K562 (cell line): ENCODE measurements around the gene ARMC12. TPM values are rescaled to one million over a fixed set of nuclear protein-coding genes. Genes with fewer than 3 reads are reported as not detected.
A peak's percentile ranks its signal among the peaks of the same experiment; 100 is the strongest.

Experiments used
- ARID1B ChIP-seq: fragments of 450-650 bp; IDR thresholded peaks from 2 replicates; pipeline ENCODE4 v1.6.1; 2016; ENCODE audit warnings: antibody characterized with exemption, mild to moderate bottlenecking, inconsistent platforms
- ARID2 ChIP-seq: fragments of 450-650 bp; IDR thresholded peaks from 2 replicates; pipeline ENCODE4 v1.6.1; 2017; ENCODE audit warnings: antibody characterized with exemption, mild to moderate bottlenecking
- ARNT ChIP-seq, 2 experiments: fragments of 450-650 bp; IDR thresholded peaks; 2 replicates each; pipeline ENCODE4 v1.6.1; 2016; ENCODE audit warnings: mild to moderate bottlenecking in 1 of 2
- BCOR ChIP-seq: fragments of 450-650 bp; IDR thresholded peaks from 2 replicates; pipeline ENCODE4 v1.6.1; 2016
- BDP1 ChIP-seq: IDR thresholded peaks from 3 replicates; pipeline ENCODE4 v1.6.1; 2011; ENCODE audit not compliant: insufficient read length, insufficient read depth
- BHLHE40 ChIP-seq: IDR thresholded peaks from 2 replicates; pipeline ENCODE4 v1.6.1; 2011; ENCODE audit warnings: low read length, improper control_type of control experiment
- BRD9 ChIP-seq: fragments of 450-650 bp; IDR thresholded peaks from 2 replicates; pipeline ENCODE4 v1.6.1; 2018; ENCODE audit warnings: low read depth; ENCODE audit not compliant: partially characterized antibody
- HDAC3 ChIP-seq: fragments of 450-650 bp; IDR thresholded peaks from 2 replicates; pipeline ENCODE4 v1.6.1; 2018; ENCODE audit warnings: borderline replicate concordance, mild to moderate bottlenecking, moderate library complexity; ENCODE audit not compliant: partially characterized antibody
- ID3 ChIP-seq, 2 experiments: fragments of 250-450 bp in 1 of 2; fragments of 450-650 bp in 1 of 2; sonication (Bioruptor Pico) in 1 of 2; IDR thresholded peaks; 2 replicates each; pipeline versions ENCODE4 v1.6.1 to v1.8.0; 2016 to 2021; ENCODE audit warnings: mild to moderate bottlenecking in 2 of 2, moderate library complexity in 2 of 2, missing compliant biosample characterization in 1 of 2, missing genetic modification characterization in 1 of 2
- L3MBTL2 ChIP-seq: fragments of 450-650 bp; IDR thresholded peaks from 2 replicates; pipeline ENCODE4 v1.6.1; 2016; ENCODE audit warnings: mild to moderate bottlenecking, moderate library complexity
- MAFG ChIP-seq: fragments of 450-650 bp; conservative IDR thresholded peaks from 2 replicates; pipeline ENCODE4 v1.6.1; 2016; ENCODE audit warnings: missing genetic modification characterization, missing compliant biosample characterization
- MYC ChIP-seq, 2 experiments: fragments of 250-450 bp in 1 of 2; sonication (Bioruptor Pico) in 1 of 2; IDR thresholded peaks; 2 replicates each; pipeline versions ENCODE4 v1.5.1 to v1.6.1; 2012 to 2021; ENCODE audit warnings: low read depth in 2 of 2, borderline replicate concordance in 1 of 2, improper control_type of control experiment in 1 of 2, low read length in 1 of 2, mild to moderate bottlenecking in 1 of 2, moderate library complexity in 1 of 2
- NFRKB ChIP-seq: fragments of 450-650 bp; IDR thresholded peaks from 2 replicates; pipeline ENCODE4 v1.6.1; 2016; ENCODE audit warnings: low read depth
- POLR2A ChIP-seq: fragments of 450-650 bp; conservative IDR thresholded peaks from 2 replicates; pipeline ENCODE4 v1.6.1; 2016
- POLR3G ChIP-seq: IDR thresholded peaks from 2 replicates; pipeline ENCODE4 v1.6.1; 2011; ENCODE audit not compliant: insufficient read length, insufficient replicate concordance; ENCODE audit errors: extremely low read depth
- RAD21 ChIP-seq, 2 experiments: fragments of 250-450 bp in 1 of 2; fragments of 450-650 bp in 1 of 2; sonication (Bioruptor Pico) in 1 of 2; formaldehyde crosslinking in 1 of 2; IDR thresholded peaks in 1 of 2; conservative IDR thresholded peaks in 1 of 2; 2 replicates each; pipeline versions ENCODE4 v1.4.0 to v1.8.0; 2020 to 2022; ENCODE audit warnings: mild to moderate bottlenecking in 2 of 2, moderate library complexity in 1 of 2
- RAD51 ChIP-seq: fragments of 450-650 bp; IDR thresholded peaks from 2 replicates; pipeline ENCODE4 v1.7.1; 2016; ENCODE audit warnings: low read depth, mild to moderate bottlenecking, borderline replicate concordance
- SOX6 ChIP-seq: fragments of 450-650 bp; IDR thresholded peaks from 2 replicates; pipeline ENCODE4 v1.6.1; 2014; ENCODE audit warnings: mild to moderate bottlenecking
- SRSF1 ChIP-seq: fragments of 200-400 bp; formaldehyde crosslinking; IDR thresholded peaks from 2 replicates; pipeline ENCODE4 v1.6.1; 2017; ENCODE audit warnings: mild to moderate bottlenecking, low read depth, low read length, moderate library complexity
- SRSF3 ChIP-seq: fragments of 200-400 bp; formaldehyde crosslinking; IDR thresholded peaks from 2 replicates; pipeline ENCODE4 v1.6.1; 2016; ENCODE audit warnings: mild to moderate bottlenecking, low read length, moderate library complexity; ENCODE audit not compliant: insufficient read depth
- ZNF592 ChIP-seq: fragments of 450-650 bp; IDR thresholded peaks from 2 replicates; pipeline ENCODE4 v1.6.1; 2017; ENCODE audit warnings: antibody characterized with exemption, mild to moderate bottlenecking
- polyA plus RNA-seq, 8 experiments: library from polyadenylated mRNA; depleted of rRNA in 4 of 8; stranded (reverse) in 5 of 8; unstranded in 3 of 8; fragments of >200 nt; fragmentation: Nextera tagmentation in 2 of 8; fragmentation: Illumina TruSeq in 1 of 8; extraction: Ambion mirVana in 2 of 8; extraction: Trizol in 1 of 8; gene quantifications; 2 replicates each; pipeline versions ENCODE4 v1.2.1 to v1.2.3, GENCODE V29; 2011 to 2014; ENCODE audit warnings: inconsistent platforms in 1 of 8, missing spikeins in 1 of 8
- total RNA-seq, 7 experiments: library from RNA; depleted of rRNA in 6 of 7; stranded (reverse); fragments of >200 nt in 6 of 7; fragmentation: Illumina TruSeq in 2 of 7; extraction: Trizol in 2 of 7; gene quantifications; 2 replicates each; pipeline versions ENCODE4 v1.2.1 to v1.2.3, GENCODE V29; 2011 to 2021; ENCODE audit warnings: low replicate concordance in 1 of 7
- TF ChIP-seq, protein P1 (sequence below): fragments of 250-450 bp; sonication (Bioruptor Pico); IDR thresholded peaks from 2 replicates; pipeline ENCODE4 v1.4.0; 2020; ENCODE audit warnings: borderline replicate concordance

ARMC12 gene
- total and polyA plus RNA-seq, 9 of the 15 experiments (the other 6 are each of a cell fraction or from before 2014, with no cell fraction given): 0.09 to 0.58 (median 0.31) TPM; not detected in 3

GRCh38 chr6:35737413-35738211, 780 bp downstream of the ARMC12 start (continued):
- TF ChIP-seq ARID1B: 0 out of 2 replicates have a peak, but pooled peaks have one; percentile 14
- TF ChIP-seq BRD9: peak; percentile 49
- peak; percentile 96 to 99 for TF ChIP-seq RAD21 (CRISPR knock-in tag; conservative IDR thresholded peaks at IDR 0.05 in 1 of 2, IDR thresholded peaks at IDR 0.05 in 1 of 2)
- TF ChIP-seq NFRKB: no peak
- TF ChIP-seq BHLHE40: peak; percentile 17; the same call in 1 of the 2 replicates
- no peak for TF ChIP-seq POLR2A
- peak; percentile 77 for TF ChIP-seq MYC (IDR thresholded peaks at IDR 0.05; ENCODE audit: low read depth, low read length)
- no peak for TF ChIP-seq MYC (CRISPR knock-in tag; IDR thresholded peaks at IDR 0.05; ENCODE audit: borderline replicate concordance, low read depth)
- 0 out of 2 replicates have a peak, but pooled peaks have one; percentile 28 for TF ChIP-seq SOX6
- TF ChIP-seq HDAC3: no peak
- TF ChIP-seq SRSF1: no peak
- no peak for TF ChIP-seq SRSF3
- TF ChIP-seq ID3 (CRISPR knock-in tag; IDR thresholded peaks at IDR 0.05): no peak
- TF ChIP-seq ID3 (tag; IDR thresholded peaks at IDR 0.05): peak; percentile 51; the same call in 1 of the 2 replicates
- TF ChIP-seq BDP1: no peak
- 0 out of 4 replicates have a peak, but pooled peaks of 1 of the 2 experiments have one; percentile 70 for TF ChIP-seq ARNT (IDR thresholded peaks at IDR 0.05)
- peak; percentile 38 for TF ChIP-seq RAD51
- peak; percentile 25; the same call in 1 of the 2 replicates for TF ChIP-seq L3MBTL2
- peak; percentile 59; the same call in 1 of the 2 replicates for TF ChIP-seq ARID2
- no peak for TF ChIP-seq POLR3G
- no peak for TF ChIP-seq BCOR
- TF ChIP-seq ZNF592: 0 out of 2 replicates have a peak, but pooled peaks have one; percentile 21
- TF ChIP-seq, protein P1, sequence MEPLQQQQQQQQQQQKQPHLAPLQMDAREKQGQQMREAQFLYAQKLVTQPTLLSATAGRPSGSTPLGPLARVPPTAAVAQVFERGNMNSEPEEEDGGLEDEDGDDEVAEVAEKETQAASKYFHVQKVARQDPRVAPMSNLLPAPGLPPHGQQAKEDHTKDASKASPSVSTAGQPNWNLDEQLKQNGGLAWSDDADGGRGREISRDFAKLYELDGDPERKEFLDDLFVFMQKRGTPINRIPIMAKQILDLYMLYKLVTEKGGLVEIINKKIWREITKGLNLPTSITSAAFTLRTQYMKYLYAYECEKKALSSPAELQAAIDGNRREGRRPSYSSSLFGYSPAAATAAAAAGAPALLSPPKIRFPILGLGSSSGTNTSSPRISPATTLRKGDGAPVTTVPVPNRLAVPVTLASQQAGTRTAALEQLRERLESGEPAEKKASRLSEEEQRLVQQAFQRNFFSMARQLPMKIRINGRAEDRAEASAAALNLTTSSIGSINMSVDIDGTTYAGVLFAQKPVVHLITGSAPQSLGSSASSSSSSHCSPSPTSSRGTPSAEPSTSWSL (CRISPR knock-in tag): no peak
- TF ChIP-seq MAFG (tag): 0 out of 2 replicates have a peak, but pooled peaks have one; percentile 6
